ENCODE results near the gene SMYD2.

DNA sequence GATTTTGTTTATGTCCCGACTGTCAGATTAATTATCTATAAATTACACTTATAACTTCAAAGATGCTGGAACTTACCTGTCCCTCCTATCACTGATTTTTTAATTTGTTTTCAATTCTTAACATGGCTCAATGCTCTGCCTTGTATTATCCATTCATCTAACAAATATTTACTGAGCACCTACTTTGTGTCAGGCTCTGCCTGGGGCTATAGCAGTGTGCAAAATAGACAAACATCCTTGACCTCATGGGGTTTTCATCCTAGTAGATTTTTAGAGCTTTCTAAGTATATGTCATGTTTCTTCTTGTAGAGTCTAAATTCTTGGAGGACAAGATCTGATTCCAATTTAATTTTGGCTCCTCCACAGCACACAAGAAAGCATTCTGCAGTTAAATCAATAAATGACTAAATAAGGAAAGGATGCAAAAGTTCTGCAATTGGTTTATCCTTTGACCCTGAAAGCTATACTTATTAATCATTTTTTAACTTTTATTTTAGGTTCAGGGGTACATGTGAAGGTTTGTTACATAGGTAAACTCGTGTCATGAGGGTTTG is 10.8 kb upstream of the SMYD2 start:
- TF ChIP-seq CTCF (IDR thresholded peaks at IDR 0.05) = no peak
- TF ChIP-seq POLR2A (IDR thresholded peaks at IDR 0.05) = no peak
